Midbrain (tissue), 1 donor: ENCODE results near the gene COX8A.
"Not testable (repeated sequence)": the region's sequence is repeated elsewhere in the genome, so short reads cannot be mapped to it uniquely, and the experiment has no call there.

Experiments used
- DNase-seq: peaks from one replicate; lab custom pipeline; 2025; lab: John Stamatoyannopoulos, UW

Gene COX8A

GRCh38 chr11:63974259-63975143, at the start of gene COX8A:
Gene COX8A (plus strand): TSS chr11:63974620. CDS start chr11:63974681, 61 bp downstream.
- DNase-seq: peak; percentile 100

- DNase-seq: no peak
These were observed 44.8 kb upstream of the COX8A start for GRCh38 chr11:63929616-63930015.

GRCh38 chr11:63931045-63931444, 43.4 kb upstream of the COX8A start:
- DNase-seq: no peak

GRCh38 chr11:63931876-63932275, 42.5 kb upstream of the COX8A start:
- DNase-seq: no peak

- peak; percentile 52 for DNase-seq
These were observed 41.0 kb upstream of the COX8A start for GRCh38 chr11:63933459-63933858.

GRCh38 chr11:63937713-63938478, 36.5 kb upstream of the COX8A start:
- DNase-seq: no peak

- peak; percentile 90 for DNase-seq
These were observed 35.7 kb upstream of the COX8A start, which contains the start of gene NAA40 for GRCh38 chr11:63938479-63939396. Gene NAA40 (plus strand): TSS chr11:63939002. CDS start chr11:63939097, 95 bp downstream.

GRCh38 chr11:63939397-63939891, 35.0 kb upstream of the COX8A start:
- DNase-seq: no peak

GRCh38 chr11:63940786-63941185, 33.6 kb upstream of the COX8A start:
- no peak for DNase-seq

- no peak for DNase-seq
These were observed 32.5 kb upstream of the COX8A start for GRCh38 chr11:63941901-63942300.

GRCh38 chr11:63942803-63943202, 31.6 kb upstream of the COX8A start:
- DNase-seq: no peak

GRCh38 chr11:63944987-63945386, 29.4 kb upstream of the COX8A start:
- DNase-seq: no peak

GRCh38 chr11:63945477-63946163, 28.8 kb upstream of the COX8A start:
- peak; percentile 84 for DNase-seq

- DNase-seq: no peak
These were observed 22.5 kb upstream of the COX8A start for GRCh38 chr11:63951779-63952536.

GRCh38 chr11:63952570-63952969, 21.9 kb upstream of the COX8A start:
- no peak for DNase-seq

- no peak for DNase-seq
These were observed 16.4 kb upstream of the COX8A start for GRCh38 chr11:63958008-63958407.

- no peak for DNase-seq
These were observed 12.6 kb upstream of the COX8A start for GRCh38 chr11:63961608-63962412.

- not testable (repeated sequence) for DNase-seq
These were observed 10.5 kb upstream of the COX8A start for GRCh38 chr11:63963895-63964294.

- DNase-seq: no peak
These were observed 8.0 kb upstream of the COX8A start for GRCh38 chr11:63966444-63966843.
